Neuron (in vitro differentiated cells): ENCODE results near the gene MRM3.
"Not testable (repeated sequence)": the region's sequence is repeated elsewhere in the genome, so short reads cannot be mapped to it uniquely, and the experiment has no call there.

Experiments used
- H2AFZ ChIP-seq: one replicate; pipeline ENCODE4 v1.6.1; 2013; ENCODE audit warnings: low read depth, mild to moderate bottlenecking, inconsistent platforms, low read length, moderate library complexity
- H3K27me3 ChIP-seq: one replicate; pipeline ENCODE4 v1.6.1; 2013; ENCODE audit warnings: low read length; ENCODE audit not compliant: insufficient read depth
- H3K36me3 ChIP-seq: one replicate; pipeline ENCODE4 v1.6.1; 2013; ENCODE audit warnings: low read length; ENCODE audit not compliant: insufficient read depth
- H3K4me1 ChIP-seq: one replicate; pipeline ENCODE4 v1.6.1; 2013; ENCODE audit warnings: low read length; ENCODE audit not compliant: insufficient read depth
- H3K4me3 ChIP-seq: 2 replicates; pipeline ENCODE4 v1.5.1; 2013; ENCODE audit warnings: mild to moderate bottlenecking, low read length, moderate library complexity
- H3K9me3 ChIP-seq: one replicate; pipeline ENCODE4 v1.6.1; 2013; ENCODE audit warnings: low read length

The MRM3 gene

DNA sequence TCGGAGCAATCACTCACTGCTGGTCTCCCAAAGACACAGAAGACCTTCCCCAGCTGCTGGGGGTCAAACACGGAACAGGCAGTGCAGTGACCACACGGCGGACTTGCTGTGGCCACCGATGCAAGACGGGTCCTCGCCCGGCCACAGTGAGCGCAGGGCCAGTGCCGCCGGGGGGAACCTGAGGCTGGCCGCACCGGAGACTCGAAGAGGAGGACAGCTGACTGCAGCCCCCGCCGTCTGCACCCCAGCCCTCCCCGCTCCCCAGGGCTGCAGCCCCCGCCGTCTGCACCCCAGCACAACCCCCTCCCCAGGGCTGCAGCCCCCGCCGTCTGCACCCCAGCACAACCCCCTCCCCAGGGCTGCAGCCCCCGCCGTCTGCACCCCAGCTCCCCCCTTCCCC lies 23.7 kb downstream of the MRM3 start:
- peaks cover 27% of the 10 kb centered on the region for H3K36me3 ChIP-seq
- not testable (repeated sequence) for H2AFZ ChIP-seq, H3K27me3 ChIP-seq, H3K9me3 ChIP-seq, H3K4me3 ChIP-seq
- H3K4me1 ChIP-seq, result peaks cover 29% of the 10 kb centered on the region

DNA sequence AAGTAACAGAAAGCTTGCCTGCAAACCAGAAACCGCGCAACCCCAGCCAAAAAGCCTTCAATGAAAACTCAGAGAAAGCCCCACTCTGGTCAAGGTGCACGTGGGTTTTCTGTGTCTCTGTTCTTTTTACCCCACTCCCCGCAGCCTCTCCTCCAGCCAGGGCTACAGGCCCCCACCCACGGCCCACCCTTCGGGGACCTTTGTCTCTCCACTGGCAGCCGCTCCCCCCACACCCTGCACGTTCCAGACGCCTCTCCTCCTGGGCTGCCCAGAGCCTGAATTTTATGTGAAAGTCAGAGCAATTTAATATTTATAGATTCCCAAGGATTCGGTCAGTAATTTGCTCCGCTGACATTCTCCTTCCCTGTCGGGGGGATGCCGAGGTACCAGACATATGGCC lies 24.2 kb downstream of the MRM3 start:
- Histone ChIP-seq H3K4me1 (peaks cover 29% of the 10 kb centered on the region), H3K9me3 (no peaks in the 10 kb centered on the region), H3K4me3 (no peak overlapping the region), H3K27me3 (no peaks in the 10 kb centered on the region), H2AFZ (no peak overlapping the region), H3K36me3 (peaks cover 24% of the 10 kb centered on the region)

DNA sequence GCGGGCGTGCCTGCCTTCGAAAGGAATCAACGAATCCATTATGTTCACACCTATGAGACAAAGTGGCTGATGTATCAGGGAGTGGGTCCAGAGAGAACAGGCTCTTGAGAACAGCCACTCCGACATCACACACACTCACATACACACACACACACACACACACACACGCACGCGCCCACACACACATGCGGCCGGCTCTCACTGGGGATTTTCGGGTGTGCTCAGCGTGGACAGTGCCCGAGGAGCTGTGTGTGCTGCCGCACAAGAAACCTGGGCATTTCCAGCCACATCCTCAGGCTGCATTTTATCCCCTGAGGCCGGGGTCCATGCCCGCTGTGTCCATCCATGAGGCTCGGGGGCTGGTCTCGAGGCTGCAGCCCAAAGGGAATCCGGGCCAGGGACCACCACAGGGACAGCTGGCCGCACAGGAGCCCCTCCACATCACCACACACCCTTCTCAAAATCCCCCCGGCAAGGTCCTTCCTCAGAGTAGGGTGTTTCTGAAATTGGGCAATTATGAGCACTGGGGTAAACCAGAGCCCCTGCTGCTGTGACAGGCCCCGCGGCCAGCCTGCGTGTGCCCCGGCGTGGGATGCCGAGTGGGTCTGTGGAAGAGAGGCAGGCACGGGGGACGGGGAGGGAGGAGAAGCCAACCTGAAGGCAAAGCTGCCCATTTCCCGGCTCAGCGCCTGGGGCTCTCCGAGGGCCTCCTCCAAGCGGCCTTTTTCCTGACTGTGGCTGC lies 24.8 kb downstream of the MRM3 start:
- peaks cover 20% of the 10 kb centered on the region for H3K36me3 ChIP-seq
- H3K4me3 ChIP-seq, result no peak overlapping the region
- peaks cover 29% of the 10 kb centered on the region for H3K4me1 ChIP-seq
- H2AFZ ChIP-seq, result no peak overlapping the region
- no peaks in the 10 kb centered on the region for H3K27me3 ChIP-seq
- no peaks in the 10 kb centered on the region for H3K9me3 ChIP-seq

DNA sequence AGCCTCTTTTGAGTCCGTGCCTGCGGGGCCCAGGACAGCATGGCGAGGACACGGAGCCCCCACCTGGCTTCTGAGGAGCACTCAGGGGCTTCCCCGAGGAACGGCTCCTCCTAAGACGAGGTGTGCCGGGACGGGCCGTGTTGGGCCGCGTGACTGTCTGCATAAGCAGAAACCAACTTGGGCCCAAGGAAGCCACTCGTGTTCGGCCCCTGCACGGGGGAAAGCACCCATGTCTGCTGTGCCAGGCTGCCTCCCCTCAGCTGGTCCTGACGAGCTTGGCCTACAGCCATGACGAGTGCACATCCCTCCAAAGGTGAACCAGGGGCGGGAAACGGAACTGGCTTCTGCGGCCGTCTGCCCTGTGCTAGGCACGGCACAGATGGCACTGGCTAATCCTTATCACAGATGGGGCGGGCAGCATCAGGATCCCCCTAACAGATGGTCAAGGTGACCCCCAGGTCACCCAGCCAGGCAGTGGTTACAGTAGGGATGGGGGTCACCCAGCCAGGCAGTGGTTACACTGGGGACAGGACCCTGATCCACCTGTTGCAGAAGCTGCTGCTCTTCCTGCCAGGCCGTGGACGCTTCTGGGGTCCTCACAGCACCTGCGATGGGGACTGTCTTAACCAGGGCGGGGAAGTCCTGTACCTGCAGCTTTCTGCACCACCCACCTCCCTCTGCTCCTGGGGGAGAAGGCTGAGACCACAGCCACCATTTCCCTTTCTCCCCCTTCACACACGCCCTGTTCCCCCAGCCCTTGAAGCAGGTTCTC lies 25.6 kb downstream of the MRM3 start:
- Histone ChIP-seq H3K9me3 (no peaks in the 10 kb centered on the region), H3K27me3 (no peaks in the 10 kb centered on the region), H3K36me3 (peaks cover 23% of the 10 kb centered on the region), H3K4me3 (no peak overlapping the region), H2AFZ (no peak overlapping the region), H3K4me1 (peaks cover 29% of the 10 kb centered on the region)

DNA sequence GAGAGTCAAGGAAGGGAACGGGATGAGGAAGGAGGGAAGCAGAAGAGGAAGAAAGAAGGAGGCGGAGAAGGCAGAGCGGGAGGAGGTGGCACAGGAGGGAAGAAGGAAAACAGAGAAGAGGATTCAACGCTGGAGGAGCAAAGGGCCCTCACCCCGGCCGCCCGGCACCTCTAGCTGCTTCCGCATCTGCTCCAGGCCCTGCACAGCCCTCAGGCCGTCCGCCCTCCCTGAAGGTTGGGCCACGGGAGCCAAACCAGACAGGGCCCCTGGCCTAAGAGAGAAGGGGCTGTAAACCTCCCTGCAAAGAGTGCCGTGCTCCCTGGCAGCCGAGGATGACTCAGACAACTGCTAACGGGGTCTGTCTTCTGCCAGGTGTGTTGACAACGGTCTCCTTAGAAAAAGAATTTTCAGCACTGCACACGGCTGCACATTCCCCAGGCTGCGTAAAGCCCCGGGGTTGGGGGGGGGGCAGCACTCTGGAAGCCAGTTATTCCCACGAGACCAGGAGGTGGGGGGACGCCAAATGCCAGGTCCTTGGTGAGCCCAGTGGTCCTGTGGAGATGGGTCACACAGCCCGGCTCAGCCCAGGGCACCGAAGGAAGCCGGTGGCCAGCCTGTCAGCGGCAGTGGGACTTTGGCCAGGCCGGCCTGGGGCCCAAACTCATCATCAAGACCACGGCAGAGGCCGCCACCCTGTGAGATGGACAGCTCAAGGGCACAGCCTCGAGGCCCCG lies 29.1 kb downstream of the MRM3 start:
- H3K9me3 ChIP-seq, result no peaks in the 10 kb centered on the region
- no peaks in the 10 kb centered on the region for H3K27me3 ChIP-seq
- no peak overlapping the region for H2AFZ ChIP-seq
- H3K36me3 ChIP-seq, result peaks cover 46% of the 10 kb centered on the region
- no peak overlapping the region for H3K4me3 ChIP-seq
- H3K4me1 ChIP-seq, result peaks cover 3% of the 10 kb centered on the region

DNA sequence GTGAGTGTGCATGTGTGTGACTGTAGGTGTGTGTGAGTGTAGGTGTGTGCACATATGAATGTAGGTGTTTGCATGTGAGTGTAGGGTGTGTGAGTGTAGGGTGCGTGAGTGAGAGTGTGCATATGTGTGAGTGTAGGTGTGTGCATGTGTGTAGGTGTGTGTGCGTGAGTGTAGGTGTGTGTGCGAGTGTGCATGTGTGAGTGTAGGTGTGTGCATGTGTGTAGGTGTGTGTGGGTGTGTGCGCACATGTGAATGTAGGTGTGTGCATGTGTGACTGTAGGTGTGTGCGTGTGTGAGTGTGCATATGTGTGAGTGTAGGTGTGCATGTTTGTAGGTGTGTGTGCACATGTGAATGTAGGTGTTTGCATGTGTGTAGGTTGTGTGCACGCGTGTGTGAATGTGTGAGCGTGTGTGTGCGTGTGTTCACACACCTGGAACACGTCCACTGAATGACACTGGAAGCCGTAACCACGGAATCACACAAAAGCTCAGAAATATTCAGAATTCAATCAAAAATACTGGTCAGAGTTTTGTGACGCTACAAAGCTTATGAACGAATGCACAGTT lies 30.6 kb downstream of the MRM3 start:
- H3K36me3 ChIP-seq, result peaks cover 54% of the 10 kb centered on the region
- no peaks in the 10 kb centered on the region for H3K27me3 ChIP-seq
- no peak overlapping the region for H2AFZ ChIP-seq
- no peaks in the 10 kb centered on the region for H3K9me3 ChIP-seq
- no peaks in the 10 kb centered on the region for H3K4me1 ChIP-seq
- H3K4me3 ChIP-seq, result no peak overlapping the region

DNA sequence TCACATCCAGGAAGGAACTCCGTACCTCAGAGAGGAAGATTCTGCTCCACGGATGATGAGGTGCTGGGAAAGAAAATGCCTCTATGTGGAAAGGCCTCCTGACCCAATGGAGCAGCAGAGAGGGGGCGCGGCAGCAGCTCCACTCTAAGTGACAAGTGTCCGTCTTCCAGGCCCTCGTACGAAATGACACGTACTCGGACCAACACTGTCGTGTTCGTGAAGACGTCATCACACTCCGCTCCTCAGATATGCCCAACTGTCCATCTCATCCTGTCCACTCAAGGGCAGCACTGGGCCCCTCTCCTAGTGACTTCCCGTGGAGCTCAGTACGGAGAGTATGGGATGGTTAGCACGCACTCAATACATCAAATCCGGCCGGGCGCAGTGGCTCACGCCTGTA lies 32.2 kb downstream of the MRM3 start:
- H3K4me1 ChIP-seq, result no peaks in the 10 kb centered on the region
- no peak overlapping the region for H3K4me3 ChIP-seq
- no peaks in the 10 kb centered on the region for H3K9me3 ChIP-seq
- H3K27me3 ChIP-seq, result no peaks in the 10 kb centered on the region
- H2AFZ ChIP-seq, result no peak overlapping the region
- peaks cover 64% of the 10 kb centered on the region for H3K36me3 ChIP-seq

DNA sequence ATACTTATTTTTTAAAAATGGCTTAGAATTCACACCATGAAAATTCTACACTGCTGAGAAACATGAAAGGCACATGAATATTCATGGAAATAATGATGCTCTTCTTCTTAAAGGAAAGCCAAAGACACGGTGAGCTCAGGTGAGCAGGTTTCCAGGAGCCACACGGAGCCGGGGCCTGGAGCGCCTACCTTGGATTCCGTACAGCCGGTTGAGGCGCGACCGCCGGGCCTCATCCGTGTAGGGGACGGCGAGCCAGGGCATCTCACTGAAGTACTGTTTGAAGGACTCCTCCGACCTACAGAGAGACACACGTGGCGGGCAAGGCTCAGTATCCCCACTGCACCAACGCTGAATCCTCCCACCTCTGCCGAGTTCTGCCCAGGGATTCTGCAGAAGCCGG lies 37.1 kb downstream of the MRM3 start:
- peaks cover 5% of the 10 kb centered on the region for H3K9me3 ChIP-seq
- no peaks in the 10 kb centered on the region for H3K27me3 ChIP-seq
- no peak overlapping the region for H2AFZ ChIP-seq
- no peaks in the 10 kb centered on the region for H3K4me1 ChIP-seq
- H3K36me3 ChIP-seq, result peaks cover 66% of the 10 kb centered on the region
- H3K4me3 ChIP-seq, result no peak overlapping the region

DNA sequence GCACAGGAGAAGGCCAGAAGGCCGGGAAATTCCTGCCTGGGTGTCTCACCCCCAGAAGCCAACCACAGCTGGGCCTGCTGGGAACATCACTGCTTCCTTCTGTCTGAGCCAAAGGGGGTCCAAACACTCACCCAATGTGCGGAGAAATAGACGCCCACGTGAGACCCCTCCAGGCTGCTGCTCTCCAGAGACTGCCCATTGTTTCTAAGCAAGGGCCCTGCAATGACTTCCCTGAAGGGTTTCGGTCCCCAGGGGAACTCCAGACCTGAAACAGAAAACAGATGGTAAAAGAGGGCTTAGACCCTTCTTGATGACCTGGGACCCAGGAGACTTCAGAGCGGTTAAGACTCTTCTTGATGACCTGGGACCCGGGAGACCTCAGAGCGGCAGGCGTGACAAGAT lies 41.3 kb downstream of the MRM3 start:
- H3K9me3 ChIP-seq, result peaks cover 5% of the 10 kb centered on the region
- H2AFZ ChIP-seq, result no peak overlapping the region
- H3K4me1 ChIP-seq, result no peaks in the 10 kb centered on the region
- no peaks in the 10 kb centered on the region for H3K27me3 ChIP-seq
- peaks cover 54% of the 10 kb centered on the region for H3K36me3 ChIP-seq
- no peak overlapping the region for H3K4me3 ChIP-seq

DNA sequence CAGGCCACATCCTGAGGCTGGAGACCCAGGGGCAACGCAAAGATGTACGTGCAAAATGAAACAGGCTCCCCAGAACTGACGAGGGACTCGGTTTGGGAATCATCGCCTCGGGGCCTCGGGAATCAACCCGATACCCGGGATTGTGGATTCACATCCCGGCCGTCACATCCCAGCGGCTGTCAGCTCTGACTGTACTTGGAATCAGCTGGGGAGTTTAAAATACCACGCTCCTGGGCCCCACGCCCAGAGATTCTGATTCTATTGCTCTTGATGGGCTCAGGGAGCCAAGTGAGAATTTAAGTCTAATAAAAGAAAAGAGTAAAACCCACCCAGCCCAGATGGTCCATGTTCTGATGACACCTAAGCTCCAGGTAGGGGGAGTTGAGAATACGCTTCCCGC lies 42.2 kb downstream of the MRM3 start:
- H3K4me1 ChIP-seq, result no peaks in the 10 kb centered on the region
- H3K4me3 ChIP-seq, result no peak overlapping the region
- H3K36me3 ChIP-seq, result peaks cover 49% of the 10 kb centered on the region
- no peaks in the 10 kb centered on the region for H3K27me3 ChIP-seq
- H3K9me3 ChIP-seq, result peaks cover 5% of the 10 kb centered on the region
- H2AFZ ChIP-seq, result no peak overlapping the region

DNA sequence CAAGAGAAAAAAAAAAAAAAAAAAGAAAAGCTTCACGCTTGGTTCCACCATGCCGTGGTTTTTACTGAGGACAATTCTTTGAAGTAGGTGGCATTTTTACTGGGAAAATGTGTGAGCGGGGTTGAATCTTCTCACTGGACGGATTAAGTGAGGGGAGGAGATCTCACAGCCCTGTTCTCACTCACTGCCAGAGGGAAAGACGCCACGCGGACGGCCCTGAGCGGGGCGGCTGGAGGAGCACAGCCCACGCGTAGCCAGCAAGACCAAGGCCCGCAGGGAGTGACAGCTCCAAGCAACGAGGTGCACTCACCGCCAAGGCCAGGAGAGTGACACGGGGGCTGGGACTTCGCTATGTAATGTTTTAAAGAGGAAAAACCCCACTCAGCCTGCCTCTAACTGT lies 43.1 kb downstream of the MRM3 start:
- Histone ChIP-seq H3K27me3 (no peaks in the 10 kb centered on the region), H3K9me3 (peaks cover 8% of the 10 kb centered on the region), H3K4me3 (no peak overlapping the region), H2AFZ (no peak overlapping the region), H3K36me3 (peaks cover 41% of the 10 kb centered on the region), H3K4me1 (no peaks in the 10 kb centered on the region)

DNA sequence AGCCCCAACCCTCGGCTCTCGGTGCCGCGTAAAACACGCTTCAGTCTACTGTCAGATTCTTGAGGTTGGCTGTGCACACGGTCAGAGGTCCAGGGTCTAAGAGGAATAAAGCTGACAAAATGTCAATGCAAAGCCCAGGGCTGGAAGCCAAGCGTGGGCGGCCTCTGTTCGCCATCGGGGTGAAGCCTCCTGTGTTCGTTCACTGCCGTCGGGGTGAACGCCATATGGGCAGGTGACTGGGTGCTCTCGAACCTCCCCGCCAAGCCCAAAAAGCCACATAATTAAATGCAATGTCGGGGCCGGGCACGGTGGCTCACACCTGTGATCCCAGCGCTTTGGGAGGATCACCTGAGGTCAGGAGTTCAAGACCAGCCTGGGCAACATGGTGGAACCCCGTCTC lies 44.6 kb downstream of the MRM3 start:
- peaks cover 9% of the 10 kb centered on the region for H3K9me3 ChIP-seq
- no peaks in the 10 kb centered on the region for H3K27me3 ChIP-seq
- no peak overlapping the region for H2AFZ ChIP-seq
- H3K36me3 ChIP-seq, result peaks cover 39% of the 10 kb centered on the region
- H3K4me3 ChIP-seq, result no peak overlapping the region
- H3K4me1 ChIP-seq, result no peaks in the 10 kb centered on the region

DNA sequence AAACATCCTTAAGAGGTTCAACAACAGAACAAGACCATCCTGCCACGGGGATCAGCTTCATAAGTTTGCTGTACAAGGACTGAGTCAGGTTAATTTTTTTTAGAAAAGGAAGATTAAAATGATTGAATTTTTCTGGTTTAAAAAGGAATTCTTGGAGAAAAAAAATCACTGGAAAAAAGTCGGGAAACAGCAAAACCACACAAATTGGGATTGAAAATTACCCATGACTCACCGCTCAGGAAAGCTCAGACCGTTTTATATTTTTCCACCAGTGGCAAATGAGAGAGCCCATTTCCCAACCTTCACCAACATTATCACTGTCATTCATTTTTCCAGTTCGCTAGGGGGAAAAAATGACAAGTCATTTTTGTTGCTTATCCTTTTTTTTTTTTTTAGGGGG lies 46.6 kb downstream of the MRM3 start:
- H3K4me1 ChIP-seq, result no peaks in the 10 kb centered on the region
- no peaks in the 10 kb centered on the region for H3K27me3 ChIP-seq
- H3K9me3 ChIP-seq, result peaks cover 10% of the 10 kb centered on the region
- H3K4me3 ChIP-seq, result no peak overlapping the region
- peaks cover 23% of the 10 kb centered on the region for H3K36me3 ChIP-seq
- H2AFZ ChIP-seq, result no peak overlapping the region
